Activated CD4-positive, alpha-beta memory T cell treated with anti-CD3 and anti-CD28 coated beads for 36 hours (primary cell): ENCODE results near the gene CRHR2. TPM values are rescaled to one million over a fixed set of nuclear protein-coding genes. Genes with fewer than 3 reads are reported as not detected.
A peak's percentile ranks its signal among the peaks of the same experiment; 100 is the strongest.

ENCODE experiments used
- CTCF ChIA-PET: fragments of 350-600 bp; sonication (Branson Sonifier 250); formaldehyde crosslinking; loops from one replicate; lab custom pipeline; 2021; ENCODE audit warnings: antibody characterized with exemption, inconsistent platforms; lab: Charles Lee
- POLR2A ChIA-PET: fragments of 350-600 bp; sonication (Branson Sonifier 250); formaldehyde crosslinking; loops from one replicate; lab custom pipeline; 2021; ENCODE audit warnings: antibody characterized with exemption; lab: Charles Lee
- DNase-seq: peaks from one replicate; pipeline ENCODE4 v3.0.0-alpha.2; 2020
- H3K27ac Mint-ChIP-seq: one replicate; pipeline ENCODE4 v1.8.0; 2021; ENCODE audit warnings: mixed read lengths
- H3K27me3 Mint-ChIP-seq: one replicate; pipeline ENCODE4 v1.8.0; 2021; ENCODE audit warnings: mixed read lengths
- H3K36me3 Mint-ChIP-seq: one replicate; pipeline ENCODE4 v1.8.0; 2021; ENCODE audit warnings: mixed read lengths
- H3K4me1 Mint-ChIP-seq: one replicate; pipeline ENCODE4 v1.8.0; 2021; ENCODE audit warnings: low read depth, mixed read lengths
- H3K4me3 Mint-ChIP-seq: one replicate; pipeline ENCODE4 v1.8.0; 2021; ENCODE audit warnings: mild to moderate bottlenecking, mixed read lengths
- H3K9me3 Mint-ChIP-seq: one replicate; pipeline ENCODE4 v1.8.0; 2021; ENCODE audit warnings: mixed read lengths
- intact Hi-C: fragments of 100-400 bp; cut with micrococcal nuclease; formaldehyde crosslinking; loops from one replicate; pipeline ENCODE4 v1.15.1; 2023
- total RNA-seq, 2 experiments: library from RNA; stranded (reverse); gene quantifications; one replicate each; pipeline ENCODE4 v1.2.3, GENCODE V29; 2021

Gene CRHR2
- total RNA-seq, 2 experiments from 2014 or later: 0.07 TPM; not detected in 1

GRCh38 chr7:30659312-30659711 is 22.9 kb downstream of the CRHR2 start:
- ChIA-PET CTCF (interaction anchor here (0.8 kb wide), 1 partner anchor 279 kb away, joined by 3 read pairs; no protein-coding TSS in a partner anchor), POLR2A (no interaction called here)
- no peak overlapping the region for H3K27ac Mint-ChIP-seq
- no peaks in the 10 kb centered on the region for H3K36me3 Mint-ChIP-seq
- no peaks in the 10 kb centered on the region for H3K4me1 Mint-ChIP-seq
- H3K27me3 Mint-ChIP-seq: no peaks in the 10 kb centered on the region
- DNase-seq: no peak
- intact Hi-C loops: no loop called here
- no peaks in the 10 kb centered on the region for H3K9me3 Mint-ChIP-seq
- H3K4me3 Mint-ChIP-seq: no peak overlapping the region

- ChIA-PET CTCF (interaction anchor here (0.8 kb wide), 1 partner anchor 280 kb away, joined by 3 read pairs; no protein-coding TSS in a partner anchor), POLR2A (no interaction called here)
- Mint-ChIP-seq H3K9me3 (no peaks in the 10 kb centered on the region), H3K36me3 (no peaks in the 10 kb centered on the region), H3K4me3 (no peak overlapping the region), H3K4me1 (no peaks in the 10 kb centered on the region), H3K27ac (no peak overlapping the region), H3K27me3 (no peaks in the 10 kb centered on the region)
- no peak for DNase-seq
- intact Hi-C loops: no loop called here
Observed at GRCh38 chr7:30658479-30659074, 23.7 kb downstream of the CRHR2 start.

- Mint-ChIP-seq H3K4me1 (no peaks in the 10 kb centered on the region), H3K4me3 (no peak overlapping the region), H3K9me3 (no peaks in the 10 kb centered on the region), H3K36me3 (no peaks in the 10 kb centered on the region), H3K27me3 (no peaks in the 10 kb centered on the region), H3K27ac (no peak overlapping the region)
- intact Hi-C loops: no loop called here
- CTCF ChIA-PET: no interaction called here
- POLR2A ChIA-PET: no interaction called here
- DNase-seq: no peak
Observed at GRCh38 chr7:30657131-30657530, 25.1 kb downstream of the CRHR2 start.

GRCh38 chr7:30656006-30656957 is 26.0 kb downstream of the CRHR2 start:
- Mint-ChIP-seq H3K27me3 (no peaks in the 10 kb centered on the region), H3K9me3 (no peaks in the 10 kb centered on the region), H3K27ac (no peak overlapping the region), H3K4me1 (no peaks in the 10 kb centered on the region), H3K4me3 (no peak overlapping the region), H3K36me3 (no peaks in the 10 kb centered on the region)
- intact Hi-C loops: no loop called here
- ChIA-PET POLR2A (no interaction called here), CTCF (no interaction called here)
- no peak for DNase-seq

GRCh38 chr7:30655096-30655970 is 26.9 kb downstream of the CRHR2 start:
- H3K9me3 Mint-ChIP-seq: no peaks in the 10 kb centered on the region
- intact Hi-C loops: no loop called here
- no peak for DNase-seq
- POLR2A ChIA-PET: no interaction called here
- no peaks in the 10 kb centered on the region for H3K36me3 Mint-ChIP-seq
- no peak overlapping the region for H3K27ac Mint-ChIP-seq
- H3K4me3 Mint-ChIP-seq: no peak overlapping the region
- CTCF ChIA-PET: interaction anchor here (0.6 kb wide), 1 partner anchor 197 kb away, joined by 3 read pairs; no protein-coding TSS in a partner anchor
- H3K27me3 Mint-ChIP-seq: no peaks in the 10 kb centered on the region
- H3K4me1 Mint-ChIP-seq: no peaks in the 10 kb centered on the region

- Mint-ChIP-seq H3K27me3 (no peaks in the 10 kb centered on the region), H3K9me3 (no peaks in the 10 kb centered on the region), H3K27ac (no peak overlapping the region), H3K4me3 (no peak overlapping the region), H3K36me3 (no peaks in the 10 kb centered on the region), H3K4me1 (no peaks in the 10 kb centered on the region)
- DNase-seq: no peak
- ChIA-PET POLR2A (interaction anchor here (0.6 kb wide), 1 partner anchor 41 kb away, joined by 3 read pairs; no protein-coding TSS in a partner anchor), CTCF (interaction anchor here (0.6 kb wide), 1 partner anchor 196 kb away, joined by 3 read pairs; no protein-coding TSS in a partner anchor)
- intact Hi-C loops: no loop called here
Observed at GRCh38 chr7:30654296-30655090, 27.8 kb downstream of the CRHR2 start.

GRCh38 chr7:30652698-30653641 is 29.3 kb downstream of the CRHR2 start:
- ChIA-PET POLR2A (no interaction called here), CTCF (no interaction called here)
- H3K4me3 Mint-ChIP-seq: no peak overlapping the region

GRCh38 chr7:30652132-30652531 is 30.1 kb downstream of the CRHR2 start:
- POLR2A ChIA-PET: no interaction called here

More at GRCh38 chr7:30652698-30653641, 29.3 kb downstream of the CRHR2 start:
- peak; percentile 6 for DNase-seq
- no peak overlapping the region for H3K27ac Mint-ChIP-seq
- no peaks in the 10 kb centered on the region for H3K27me3 Mint-ChIP-seq
- H3K9me3 Mint-ChIP-seq: no peaks in the 10 kb centered on the region
- no peaks in the 10 kb centered on the region for H3K4me1 Mint-ChIP-seq
- intact Hi-C loops: no loop called here
- H3K36me3 Mint-ChIP-seq: no peaks in the 10 kb centered on the region

GRCh38 chr7:30650421-30650808 is 31.8 kb downstream of the CRHR2 start:
- Mint-ChIP-seq H3K4me3 (no peak overlapping the region), H3K9me3 (no peaks in the 10 kb centered on the region), H3K27ac (no peak overlapping the region), H3K36me3 (peaks cover 5% of the 10 kb centered on the region), H3K4me1 (no peaks in the 10 kb centered on the region), H3K27me3 (no peaks in the 10 kb centered on the region)
- POLR2A ChIA-PET: no interaction called here
- CTCF ChIA-PET: no interaction called here
- intact Hi-C loops: no loop called here
- no peak for DNase-seq

More at GRCh38 chr7:30652132-30652531, 30.1 kb downstream of the CRHR2 start:
- Mint-ChIP-seq H3K9me3 (no peaks in the 10 kb centered on the region), H3K36me3 (no peaks in the 10 kb centered on the region), H3K4me3 (no peak overlapping the region), H3K4me1 (no peaks in the 10 kb centered on the region), H3K27me3 (no peaks in the 10 kb centered on the region), H3K27ac (no peak overlapping the region)
- peak; percentile 3 for DNase-seq
- CTCF ChIA-PET: interaction anchor here (1.3 kb wide), 1 partner anchor 88 kb away, joined by 3 read pairs; no protein-coding TSS in a partner anchor
- intact Hi-C loops: no loop called here

- no peak for DNase-seq
- ChIA-PET CTCF (no interaction called here), POLR2A (no interaction called here)
- Mint-ChIP-seq H3K27ac (no peak overlapping the region), H3K4me3 (no peak overlapping the region), H3K36me3 (peaks cover 7% of the 10 kb centered on the region), H3K27me3 (no peaks in the 10 kb centered on the region), H3K4me1 (no peaks in the 10 kb centered on the region), H3K9me3 (no peaks in the 10 kb centered on the region)
- intact Hi-C loops: no loop called here
Observed at GRCh38 chr7:30649717-30650420, 32.4 kb downstream of the CRHR2 start.
